ENCODE results near the gene CATSPERZ. TPM values are rescaled to one million over a fixed set of nuclear protein-coding genes. Genes with fewer than 3 reads are reported as not detected.
A peak's percentile ranks its signal among the peaks of the same experiment; 100 is the strongest.

The CATSPERZ gene
- polyA plus RNA-seq, 1 experiment = not detected

DNA sequence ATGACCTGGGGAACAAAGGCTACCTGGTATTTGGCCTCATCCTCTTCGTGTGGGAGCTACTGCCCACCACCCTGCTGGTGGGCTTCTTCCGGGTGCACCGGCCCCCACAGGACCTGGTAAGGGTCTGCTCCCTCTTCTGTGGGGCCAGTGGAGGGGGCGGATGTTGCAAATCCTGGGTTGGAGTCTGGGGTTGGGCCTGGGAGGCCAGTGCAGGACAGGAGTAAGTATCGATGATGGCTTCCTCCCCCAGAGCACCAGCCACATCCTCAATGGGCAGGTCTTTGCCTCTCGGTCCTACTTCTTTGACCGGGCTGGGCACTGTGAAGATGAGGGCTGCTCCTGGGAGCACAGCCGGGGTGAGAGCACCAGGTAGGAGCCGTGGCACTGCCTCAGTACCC is 11.8 kb upstream of the CATSPERZ start:
- Histone ChIP-seq H3K4me3 (ENCODE audit: low read depth, low read length) (no peak overlapping the region), H3K27me3 (ENCODE audit: control insufficient read depth, insufficient read depth, low read length) (peaks cover 20% of the 10 kb centered on the region), H3K36me3 (ENCODE audit: control insufficient read depth, insufficient read depth, low read length) (no peaks in the 10 kb centered on the region)
- DNase-seq (ENCODE audit: low read depth) = no peak
- TF ChIP-seq, protein P1, sequence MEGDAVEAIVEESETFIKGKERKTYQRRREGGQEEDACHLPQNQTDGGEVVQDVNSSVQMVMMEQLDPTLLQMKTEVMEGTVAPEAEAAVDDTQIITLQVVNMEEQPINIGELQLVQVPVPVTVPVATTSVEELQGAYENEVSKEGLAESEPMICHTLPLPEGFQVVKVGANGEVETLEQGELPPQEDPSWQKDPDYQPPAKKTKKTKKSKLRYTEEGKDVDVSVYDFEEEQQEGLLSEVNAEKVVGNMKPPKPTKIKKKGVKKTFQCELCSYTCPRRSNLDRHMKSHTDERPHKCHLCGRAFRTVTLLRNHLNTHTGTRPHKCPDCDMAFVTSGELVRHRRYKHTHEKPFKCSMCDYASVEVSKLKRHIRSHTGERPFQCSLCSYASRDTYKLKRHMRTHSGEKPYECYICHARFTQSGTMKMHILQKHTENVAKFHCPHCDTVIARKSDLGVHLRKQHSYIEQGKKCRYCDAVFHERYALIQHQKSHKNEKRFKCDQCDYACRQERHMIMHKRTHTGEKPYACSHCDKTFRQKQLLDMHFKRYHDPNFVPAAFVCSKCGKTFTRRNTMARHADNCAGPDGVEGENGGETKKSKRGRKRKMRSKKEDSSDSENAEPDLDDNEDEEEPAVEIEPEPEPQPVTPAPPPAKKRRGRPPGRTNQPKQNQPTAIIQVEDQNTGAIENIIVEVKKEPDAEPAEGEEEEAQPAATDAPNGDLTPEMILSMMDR (IDR thresholded peaks at IDR 0.05; ENCODE audit: insufficient read depth, low read depth, low read length) = no peak
- POLR2A ChIA-PET = no interaction called here
- CTCF ChIA-PET = interaction anchor here (0.5 to 9.2 kb wide), 3 partner anchors 9 to 36 kb away, joined by 3 to 88 read pairs (median 5); partner anchors contain the start of gene CATSPERZ

DNA sequence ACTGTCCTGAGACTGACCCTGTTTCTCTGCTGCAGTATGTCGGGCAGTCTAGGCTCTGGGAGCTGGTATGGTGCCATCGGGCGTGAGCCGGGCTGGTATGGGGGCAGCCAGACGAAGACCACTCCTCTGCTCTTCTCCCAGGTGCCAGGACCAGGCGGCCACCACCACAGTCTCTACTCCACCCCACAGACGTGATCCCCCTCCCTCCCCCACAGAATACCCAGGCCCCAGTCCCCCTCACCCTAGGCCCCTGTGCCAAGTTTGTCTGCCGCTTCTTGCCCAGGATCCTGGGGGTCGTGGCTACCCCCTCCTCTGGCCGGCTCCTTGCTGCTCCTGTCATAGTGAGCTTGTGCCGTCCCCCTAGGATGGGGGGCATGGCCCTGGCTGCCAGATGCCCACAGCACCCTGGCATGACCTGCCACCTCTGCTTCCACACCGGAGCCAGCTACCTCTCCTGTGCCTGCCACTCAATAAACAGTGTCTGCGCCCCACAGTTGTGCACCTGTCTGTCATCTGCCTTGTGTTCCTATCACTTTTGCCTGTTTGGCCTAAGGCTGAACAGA is 11.1 kb upstream of the CATSPERZ start:
- ChIA-PET POLR2A (no interaction called here), CTCF (interaction anchor here (9.2 kb wide), 1 partner anchor 14 kb away, joined by 88 read pairs; the partner anchor contains the start of gene CATSPERZ)
- Histone ChIP-seq H3K36me3 (ENCODE audit: control insufficient read depth, insufficient read depth, low read length) (no peaks in the 10 kb centered on the region), H3K27me3 (ENCODE audit: control insufficient read depth, insufficient read depth, low read length) (peaks cover 22% of the 10 kb centered on the region), H3K4me3 (ENCODE audit: low read depth, low read length) (no peak overlapping the region)
- DNase-seq (ENCODE audit: low read depth) = no peak
- TF ChIP-seq, protein P1 (IDR thresholded peaks at IDR 0.05; ENCODE audit: insufficient read depth, low read depth, low read length) = no peak

GRCh38 chr11:64290352-64291261 is 9.6 kb upstream of the CATSPERZ start:
- CTCF ChIA-PET = interaction anchor here (1.0 to 9.2 kb wide), 2 partner anchors 12 to 19 kb away, joined by 3 to 88 read pairs; partner anchors contain the start of gene CATSPERZ
- TF ChIP-seq, protein P1 (IDR thresholded peaks at IDR 0.05; ENCODE audit: insufficient read depth, low read depth, low read length) = no peak
- H3K36me3 ChIP-seq (ENCODE audit: control insufficient read depth, insufficient read depth, low read length) = no peaks in the 10 kb centered on the region
- peaks cover 28% of the 10 kb centered on the region for H3K27me3 ChIP-seq (ENCODE audit: control insufficient read depth, insufficient read depth, low read length)
- POLR2A ChIA-PET = no interaction called here
- DNase-seq (ENCODE audit: low read depth) = no peak
- no peak overlapping the region for H3K4me3 ChIP-seq (ENCODE audit: low read depth, low read length)

DNA sequence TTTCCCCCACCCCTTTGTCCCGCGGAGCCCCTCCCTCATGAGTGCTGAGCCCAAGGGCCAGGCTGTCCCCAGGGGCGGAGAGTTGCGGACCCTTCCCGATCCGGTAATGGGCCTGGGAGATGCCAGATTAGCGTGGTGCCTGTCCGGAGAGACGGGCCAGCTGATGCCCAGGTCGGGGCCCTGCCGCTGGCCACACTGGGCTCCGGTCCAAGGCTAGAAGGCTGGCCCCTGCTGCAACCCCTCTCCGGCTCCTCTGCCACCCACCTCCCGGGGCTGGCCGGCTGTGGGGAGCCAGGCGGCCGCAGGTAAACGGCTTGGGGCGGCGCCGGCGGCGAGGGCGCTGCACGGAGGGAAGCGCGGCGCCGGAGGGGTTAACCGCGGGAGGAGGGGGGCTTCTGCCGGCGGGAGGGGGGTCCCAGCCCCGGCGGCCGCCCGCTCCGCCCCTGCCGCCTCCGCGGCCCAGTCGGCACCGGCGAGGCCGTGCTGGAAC is 8.9 kb upstream of the CATSPERZ start, which contains the start of gene KCNK4:
Gene KCNK4, plus strand, starts transcription at position 41 of the 490 bp plus-strand sequence. CDS start 1,717 bp downstream, outside the sequence.
- POLR2A ChIA-PET = no interaction called here
- H3K36me3 ChIP-seq (ENCODE audit: control insufficient read depth, insufficient read depth, low read length) = no peaks in the 10 kb centered on the region
- TF ChIP-seq, protein P1 (IDR thresholded peaks at IDR 0.05; ENCODE audit: insufficient read depth, low read depth, low read length) = no peak
- CTCF ChIA-PET = interaction anchor here (9.2 kb wide), 1 partner anchor 11 kb away, joined by 88 read pairs; the partner anchor contains the start of gene CATSPERZ
- H3K27me3 ChIP-seq (ENCODE audit: control insufficient read depth, insufficient read depth, low read length) = peaks cover 30% of the 10 kb centered on the region
- peak within 1 kb of the TSS; percentile 20 for H3K4me3 ChIP-seq (ENCODE audit: low read depth, low read length)
- no peak for DNase-seq (ENCODE audit: low read depth)

Measured in BJ (cell line).